Gastrocnemius medialis (tissue), 4 donors: Measurements from ENCODE around the gene ADORA2A. TPM values are rescaled to one million over a fixed set of nuclear protein-coding genes. Genes with fewer than 3 reads are reported as not detected.
"Not testable (repeated sequence)": the region's sequence is repeated elsewhere in the genome, so short reads cannot be mapped to it uniquely, and the experiment has no call there.

Experiments
- ATAC-seq, 2 donors: fragments of 150-250 bp; one replicate each; pipeline ENCODE4 v1.9.1; 2016
- DNase-seq, 2 donors: peaks; one replicate each; pipeline ENCODE4 v3.0.0-alpha.2; 2019
- H3K27ac ChIP-seq, 4 donors: fragments of 200-600 bp; sonication (generic); 1 replicate in 1 of 4; 2 replicates in 3 of 4; pipeline ENCODE4 v1.5.1; 2016 to 2018; ENCODE audit warnings: mild to moderate bottlenecking in 2 of 4, moderate library complexity in 1 of 4
- H3K27me3 ChIP-seq, 3 donors: fragments of 200-600 bp; sonication (generic) in 2 of 3; 1 replicate in 1 of 3; 2 replicates in 2 of 3; pipeline versions ENCODE4 v1.5.1 to v1.6.0; 2016 to 2019; ENCODE audit warnings: mild to moderate bottlenecking in 1 of 3, moderate library complexity in 1 of 3
- H3K36me3 ChIP-seq, 2 donors: fragments of 200-600 bp; sonication (generic) in 1 of 2; one replicate each; pipeline ENCODE4 v1.5.1; 2017 to 2018
- H3K4me1 ChIP-seq, 2 donors: fragments of 200-600 bp; sonication (generic) in 1 of 2; one replicate each; pipeline ENCODE4 v1.5.1; 2016 to 2017; ENCODE audit warnings: mild to moderate bottlenecking in 2 of 2
- H3K4me3 ChIP-seq, 4 donors: fragments of 200-600 bp; sonication (generic) in 3 of 4; 1 replicate in 1 of 4; 2 replicates in 3 of 4; pipeline ENCODE4 v1.5.1; 2016 to 2019; ENCODE audit warnings: mild to moderate bottlenecking in 2 of 4
- H3K9me3 ChIP-seq, 3 donors: fragments of 200-600 bp; sonication (generic) in 2 of 3; 1 replicate in 1 of 3; 2 replicates in 2 of 3; pipeline ENCODE4 v1.5.1; 2016 to 2019
- CTCF ChIP-seq, 5 experiments: fragments of 450-650 bp in 3 of 5; fragments of 200-600 bp in 2 of 5; sonication (generic) in 2 of 5; IDR thresholded peaks in 4 of 5; conservative IDR thresholded peaks in 1 of 5; 1 replicate in 4 of 5; 2 replicates in 1 of 5; pipeline ENCODE4 v1.5.1; 2016 to 2019; ENCODE audit warnings: antibody characterized with exemption in 5 of 5, mild to moderate bottlenecking in 3 of 5, moderate library complexity in 3 of 5
- POLR2A ChIP-seq, 2 donors: fragments of 450-650 bp; IDR thresholded peaks; one replicate each; pipeline ENCODE4 v1.6.1; 2017; ENCODE audit warnings: antibody characterized with exemption in 2 of 2, mild to moderate bottlenecking in 2 of 2, moderate library complexity in 2 of 2
- in situ Hi-C, 4 donors: fragments of 200-750 bp; cut with MboI; loops; one replicate each; pipeline versions ENCODE4 v1.15.0 to v1.8.0; 2017; ENCODE audit warnings: low sequenced_read_pairs in 4 of 4
- intact Hi-C: fragments of 100-400 bp; cut with DNase I; formaldehyde crosslinking; loops from one replicate; pipeline ENCODE4 v1.15.1; 2023; ENCODE audit warnings: low total_unique reads
- total RNA-seq, 4 donors: library from RNA; depleted of rRNA; stranded (reverse); fragments of >200 nt; gene quantifications; one replicate each; pipeline versions ENCODE4 v1.1.0 to v1.2.3, GENCODE V29; 2016

ADORA2A gene
- total RNA-seq, 4 donors from 2014 or later, result 0.39 to 3.6 (median 1.2) TPM

- in situ Hi-C loops, result no loop called here
- H3K9me3 ChIP-seq, result no peaks in the 10 kb centered on the region
- intact Hi-C loops, result no loop called here
- TF ChIP-seq POLR2A (IDR thresholded peaks at IDR 0.05) (no peak), CTCF (IDR thresholded peaks at IDR 0.05 in 4 of 5, conservative IDR thresholded peaks at IDR 0.05 in 1 of 5) (no peak)
- no peaks in the 10 kb centered on the region for H3K36me3 ChIP-seq
- peaks cover 2 to 8% (median 6%) of the 10 kb centered on the region in 3 donors for H3K27me3 ChIP-seq
- H3K4me1 ChIP-seq, result no peaks in the 10 kb centered on the region
- H3K27ac ChIP-seq, result no peak overlapping the region
- ATAC-seq (no peak), DNase-seq (no peak)
- no peak overlapping the region for H3K4me3 ChIP-seq
Observed at GRCh38 chr22:24489011-24489410, 61.6 kb downstream of the ADORA2A start.

- H3K9me3 ChIP-seq, DNase-seq, H3K27ac ChIP-seq, H3K36me3 ChIP-seq, H3K4me3 ChIP-seq, in situ Hi-C loops, intact Hi-C loops, ATAC-seq, H3K4me1 ChIP-seq: not testable (repeated sequence)
- H3K27me3 ChIP-seq, result peaks cover 6 to 12% (median 11%) of the 10 kb centered on the region in 3 donors
Observed at GRCh38 chr22:24489434-24489833, 62.0 kb downstream of the ADORA2A start.

Other genes starting within 250 kb of the ADORA2A start
- gene SUSD2, start 246.1 kb upstream of the ADORA2A start, total RNA-seq, result 1 to 10 TPM in 3 of 4 donors, under 1 TPM in 1; 0.76 to 4.1 (median 1.6) TPM
- gene GGT5, start 182.5 kb upstream of the ADORA2A start, total RNA-seq, result 10 to 100 TPM in 3 of 4 donors, 1 to 10 TPM in 1; 8.8 to 29.9 (median 22.8) TPM
- gene SPECC1L, start 156.8 kb upstream of the ADORA2A start, total RNA-seq, result 10 to 100 TPM; 16.2 to 19.9 (median 18.7) TPM
- under 1 TPM; 0.20 to 0.25 (median 0.22) TPM for gene UPB1, start 67.7 kb downstream of the ADORA2A start, total RNA-seq
- 100 to 1,000 TPM; 215 to 315 (median 238) TPM for gene GUCD1, start 127.5 kb downstream of the ADORA2A start, total RNA-seq
- gene SNRPD3, start 128.4 kb downstream of the ADORA2A start, total RNA-seq, result 100 to 1,000 TPM; 119 to 166 (median 145) TPM
- gene LRRC75B, start 165.5 kb downstream of the ADORA2A start, total RNA-seq, result 1 to 10 TPM; 1.9 to 3.4 (median 2.8) TPM
- 1 to 10 TPM in 2 of 4 donors, under 1 TPM in 2; 0.29 to 1.3 (median 0.94) TPM for gene GGT1, start 175.6 kb downstream of the ADORA2A start, total RNA-seq